SU-DHL-6 (cell line): Measurements from ENCODE around the gene RNU2-1.
"Not testable (repeated sequence)": the region's sequence is repeated elsewhere in the genome, so short reads cannot be mapped to it uniquely, and the experiment has no call there.

Source experiments
- CTCF ChIP-seq: fragments of 200-600 bp; sonication (generic); IDR thresholded peaks from one replicate; pipeline ENCODE4 v1.5.1; 2017; ENCODE audit warnings: antibody characterized with exemption, mild to moderate bottlenecking, low read length, moderate library complexity; ENCODE audit not compliant: insufficient read depth, poor library complexity, severe bottlenecking
- EZH2phosphoT487 ChIP-seq: fragments of 200-600 bp; sonication (generic), shearing (Covaris generic); conservative IDR thresholded peaks from 2 replicates; pipeline ENCODE4 v1.6.1; 2018; ENCODE audit warnings: mild to moderate bottlenecking, antibody characterized with exemption, low read length, moderate library complexity, mixed read lengths

- TF ChIP-seq CTCF, EZH2phosphoT487: not testable (repeated sequence)
Observed at GRCh38 chr17:43239597-43239996, 5.8 kb upstream of the RNU2-1 start.
